Fibroblast of gingiva (primary cell): ENCODE results near the gene ARID1A.

Experiments
- DNase-seq: peaks from one replicate; pipeline ENCODE4 v3.0.0-alpha.2; 2011; ENCODE audit warnings: low read depth

The ARID1A gene

GRCh38 chr1:26761217-26761616 is 65.4 kb downstream of the ARID1A start:
- no peak for DNase-seq

GRCh38 chr1:26767714-26768113 is 71.9 kb downstream of the ARID1A start:
- no peak for DNase-seq

- peak; percentile 41 for DNase-seq
Observed at GRCh38 chr1:26768755-26769154, 72.9 kb downstream of the ARID1A start.

GRCh38 chr1:26771285-26771642 is 75.4 kb downstream of the ARID1A start:
- DNase-seq = no peak

GRCh38 chr1:26771643-26772321 is 76.0 kb downstream of the ARID1A start:
- DNase-seq = peak; percentile 91

- peak; percentile 84 for DNase-seq
Observed at GRCh38 chr1:26772687-26773086, 76.9 kb downstream of the ARID1A start.

GRCh38 chr1:26774462-26774861 is 78.6 kb downstream of the ARID1A start:
- no peak for DNase-seq

GRCh38 chr1:26775666-26776065 is 79.9 kb downstream of the ARID1A start:
- no peak for DNase-seq

GRCh38 chr1:26779098-26779668 is 83.4 kb downstream of the ARID1A start:
- no peak for DNase-seq

GRCh38 chr1:26780344-26780957 is 84.6 kb downstream of the ARID1A start:
- DNase-seq = no peak

GRCh38 chr1:26781206-26781825 is 85.5 kb downstream of the ARID1A start:
- no peak for DNase-seq

GRCh38 chr1:26782521-26783212 is 86.9 kb downstream of the ARID1A start:
- no peak for DNase-seq

GRCh38 chr1:26783646-26784022 is 87.8 kb downstream of the ARID1A start:
- no peak for DNase-seq

- peak; percentile 73 for DNase-seq
Observed at GRCh38 chr1:26784023-26784871, 88.4 kb downstream of the ARID1A start.

- no peak for DNase-seq
Observed at GRCh38 chr1:26784886-26785285, 89.1 kb downstream of the ARID1A start.

- peak; percentile 22 for DNase-seq
Observed at GRCh38 chr1:26785611-26786436, 90.0 kb downstream of the ARID1A start.

- peak; percentile 80 for DNase-seq
Observed at GRCh38 chr1:26786437-26787380, 90.9 kb downstream of the ARID1A start.

- no peak for DNase-seq
Observed at GRCh38 chr1:26787381-26787705, 91.5 kb downstream of the ARID1A start.

GRCh38 chr1:26787706-26788514 is 92.1 kb downstream of the ARID1A start, which contains the start of gene PIGV:
Gene PIGV, plus strand, starts transcription at chr1:26787950. Its CDS starts 2,866 bp downstream, at chr1:26790816.
- DNase-seq = peak; percentile 77
